GM18870 (cell line): ENCODE measurements around the gene SUCLG1.
"Not testable (repeated sequence)": the region's sequence is repeated elsewhere in the genome, so short reads cannot be mapped to it uniquely, and the experiment has no call there.

Experiments used
- ATAC-seq: cut with Tn5 transposase; IDR thresholded peaks from one replicate; pipeline ENCODE4 v1.9.1; 2021; ENCODE audit warnings: moderate library complexity; ENCODE audit not compliant: unreplicated experiment

SUCLG1 gene

DNA sequence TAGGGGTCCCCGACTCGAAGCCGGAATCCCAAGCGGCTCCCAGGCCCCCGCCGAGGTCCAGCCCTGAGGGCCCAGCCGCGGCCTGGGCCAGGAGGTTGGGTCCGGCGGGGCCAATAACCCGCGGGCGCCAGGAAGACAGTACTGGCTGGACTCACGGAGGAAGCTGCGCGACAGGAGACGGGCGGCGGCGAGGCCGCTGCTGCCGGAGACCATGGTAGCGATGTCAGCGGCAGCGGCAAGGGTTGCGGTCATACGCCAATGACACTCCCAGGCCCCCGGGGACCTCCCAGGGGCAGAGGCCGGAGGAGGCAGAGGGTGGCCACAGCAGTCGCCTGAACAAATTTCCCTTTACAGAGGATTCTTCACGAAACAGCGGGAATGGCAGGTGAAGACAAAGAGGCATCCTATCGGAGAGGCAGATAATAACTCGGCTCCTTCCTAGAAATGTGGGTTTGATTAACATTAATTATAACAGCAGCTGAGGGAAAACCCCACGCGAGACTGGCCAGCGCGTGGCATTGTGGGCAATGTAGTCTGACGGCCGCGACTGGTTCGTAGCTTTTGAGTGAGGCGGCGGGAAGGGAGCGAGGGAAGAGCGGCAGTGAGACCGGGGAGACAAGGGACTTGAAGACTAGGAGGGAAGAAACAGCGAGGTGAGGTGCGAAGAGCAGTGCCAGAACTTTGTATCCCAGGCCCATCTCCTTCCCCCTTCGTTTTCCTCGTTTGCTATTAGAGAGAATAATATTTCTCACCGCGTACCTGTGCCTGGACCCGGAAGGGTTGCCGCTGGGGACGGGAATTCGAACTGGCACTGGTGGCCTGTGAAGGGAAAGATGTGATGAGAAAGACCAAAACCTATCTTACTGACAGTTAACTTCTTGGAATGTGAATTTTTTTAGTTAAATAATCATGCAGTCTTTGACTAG is at the start of gene SUCLG1:
Gene SUCLG1 (minus strand): TSS at position 263 of the 926 bp plus-strand sequence. CDS start 11 bp downstream, at position 252.
- peak; percentile 91 for ATAC-seq

DNA sequence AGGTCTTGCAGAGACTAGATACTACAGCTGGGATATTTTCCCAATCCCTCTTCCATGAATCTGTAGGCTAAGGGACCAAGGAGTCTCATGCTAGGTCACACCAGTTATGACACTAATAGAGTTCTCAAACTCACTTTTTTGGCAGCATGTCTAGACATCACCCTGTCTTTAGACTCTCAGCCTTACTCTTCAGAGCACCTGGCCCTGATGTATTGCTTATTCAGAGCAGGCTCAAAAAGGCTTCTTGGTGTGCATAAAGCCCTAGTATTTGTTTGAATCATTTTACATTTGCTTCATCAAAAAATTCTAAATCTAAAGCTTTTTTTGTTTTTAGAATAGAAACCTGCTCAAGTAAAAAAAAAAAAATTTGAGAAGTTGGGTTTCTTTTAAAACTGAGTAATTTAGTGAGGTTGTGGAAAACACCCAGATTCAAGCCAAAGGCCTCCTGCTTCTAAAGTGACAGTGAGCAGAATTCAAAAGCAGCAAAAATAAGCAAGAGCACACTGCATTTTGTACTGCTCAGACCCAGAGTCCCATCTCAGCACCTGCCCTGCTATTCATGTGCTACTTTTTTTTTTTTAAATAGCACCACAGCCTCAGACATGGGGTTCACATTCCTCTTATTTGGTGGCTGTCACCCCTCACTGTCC is 39.2 kb upstream of the SUCLG1 start:
- no peak for ATAC-seq

DNA sequence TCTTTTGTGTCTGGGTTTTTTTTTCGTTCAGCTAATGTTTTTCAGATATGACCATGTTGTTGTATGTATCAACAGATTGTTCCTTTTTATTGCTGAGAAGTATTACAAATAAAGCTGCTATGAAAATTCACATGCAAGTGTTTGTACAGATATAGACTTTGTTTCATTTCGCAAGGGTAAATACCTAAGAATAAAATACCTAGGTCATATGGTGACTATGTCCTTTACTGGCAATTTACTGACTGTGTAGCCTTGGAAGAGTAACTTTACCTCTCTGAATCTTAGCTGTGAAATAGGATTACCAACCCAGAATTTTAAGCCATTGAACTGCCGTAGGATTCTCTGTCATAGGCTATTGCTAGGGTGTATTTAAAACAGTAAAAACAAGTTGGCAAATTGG is 38.2 kb upstream of the SUCLG1 start:
- no peak for ATAC-seq

DNA sequence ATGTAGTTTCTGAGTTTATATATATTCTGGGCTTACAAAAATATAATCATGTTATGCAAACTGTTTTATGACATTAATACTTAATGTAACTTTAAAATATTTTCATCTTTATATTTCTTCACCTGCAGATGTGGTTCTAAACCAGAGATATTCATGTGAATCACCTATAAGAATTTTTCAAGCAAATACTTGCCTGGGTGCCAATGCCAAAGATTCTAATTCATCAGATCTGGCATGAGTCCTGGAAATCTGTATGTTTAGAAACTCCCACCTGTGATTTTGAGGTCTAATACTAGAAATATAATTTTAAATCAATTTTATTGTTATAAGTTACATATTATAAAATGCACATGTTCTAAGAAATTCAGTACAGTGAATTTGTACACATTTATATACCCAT is 37.3 kb upstream of the SUCLG1 start:
- ATAC-seq, result no peak

DNA sequence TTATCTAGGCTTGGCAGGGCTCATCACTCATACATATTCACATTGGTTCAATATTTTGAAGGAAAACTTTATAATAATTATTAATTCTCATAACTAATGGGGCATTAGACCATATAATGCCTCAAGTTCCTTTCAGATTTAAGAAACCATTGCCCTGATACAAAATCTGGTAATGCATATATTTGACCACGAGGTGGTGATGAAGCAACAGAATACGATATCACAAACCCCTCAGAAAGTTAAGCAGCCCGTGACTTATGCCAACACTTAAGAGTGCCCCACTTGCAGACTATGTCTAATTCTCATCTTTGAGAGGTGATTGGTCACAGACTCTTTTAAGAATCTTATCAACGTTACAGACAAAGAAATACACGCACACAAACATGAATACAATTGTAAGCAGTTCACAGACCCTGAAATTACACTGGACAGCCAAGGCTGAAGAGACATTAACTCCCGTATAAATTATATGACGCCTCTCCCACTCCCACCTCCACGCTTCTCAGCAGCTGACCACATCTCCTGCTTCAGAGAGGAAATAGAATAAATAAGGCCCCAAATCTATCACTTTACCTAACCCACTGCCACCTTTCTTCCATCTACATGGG is 36.6 kb upstream of the SUCLG1 start:
- ATAC-seq, result peak; percentile 80

DNA sequence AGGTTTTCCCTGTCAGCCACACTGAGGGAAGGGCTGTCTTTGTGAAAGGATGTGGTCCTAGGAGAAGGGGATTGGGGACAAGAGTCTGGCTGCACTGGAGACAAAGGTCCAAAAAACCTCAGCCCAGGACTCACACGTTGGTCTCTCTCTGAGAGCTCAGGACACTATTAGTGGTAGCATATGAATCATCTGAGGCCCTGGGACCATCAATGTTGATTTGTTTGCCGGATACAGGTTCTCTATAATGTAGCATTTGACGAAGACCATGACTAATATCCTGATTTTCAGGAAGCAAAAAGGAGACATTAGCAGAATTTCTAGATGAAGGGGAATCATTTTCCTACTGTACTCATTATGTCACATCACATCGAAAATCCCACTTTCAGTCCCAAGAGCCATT is 35.0 kb upstream of the SUCLG1 start:
- ATAC-seq, result no peak

DNA sequence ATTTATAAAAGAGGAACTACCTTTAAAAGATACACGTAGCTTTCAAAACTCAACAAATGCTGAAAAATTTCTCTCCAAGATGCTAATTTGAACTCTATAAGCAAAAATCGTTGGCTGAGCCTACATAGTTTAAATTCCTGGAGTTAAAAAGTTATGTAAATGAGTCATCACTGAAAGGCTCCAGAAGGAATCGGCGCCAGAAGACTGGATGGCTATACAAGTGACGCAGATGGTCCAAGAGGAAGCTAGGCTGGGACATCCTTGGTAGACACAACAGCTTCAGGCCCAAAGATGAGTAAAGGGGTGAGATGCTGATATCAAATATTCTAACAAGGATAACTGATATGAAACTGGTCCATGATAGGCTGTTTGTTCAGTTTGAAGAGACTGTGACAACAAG is 34.4 kb upstream of the SUCLG1 start:
- no peak for ATAC-seq

DNA sequence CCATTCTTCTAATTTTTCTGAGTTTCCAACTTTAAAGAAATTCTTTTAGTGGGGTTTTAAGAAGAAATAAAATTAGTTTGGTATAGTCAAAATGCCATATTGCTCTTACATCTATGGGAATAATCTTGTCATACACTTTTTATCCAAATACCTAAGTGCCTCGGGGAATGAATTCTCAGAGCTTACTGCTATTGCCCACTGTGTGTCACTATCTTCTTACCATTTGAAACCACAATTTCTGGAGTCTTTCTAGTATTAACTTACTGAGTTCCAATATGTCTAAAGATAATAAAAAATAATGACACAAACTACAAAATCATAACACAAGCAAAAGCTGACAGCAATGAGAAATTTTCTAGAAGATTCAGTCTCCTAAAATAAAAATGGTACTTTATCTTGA is 33.5 kb upstream of the SUCLG1 start:
- no peak for ATAC-seq

DNA sequence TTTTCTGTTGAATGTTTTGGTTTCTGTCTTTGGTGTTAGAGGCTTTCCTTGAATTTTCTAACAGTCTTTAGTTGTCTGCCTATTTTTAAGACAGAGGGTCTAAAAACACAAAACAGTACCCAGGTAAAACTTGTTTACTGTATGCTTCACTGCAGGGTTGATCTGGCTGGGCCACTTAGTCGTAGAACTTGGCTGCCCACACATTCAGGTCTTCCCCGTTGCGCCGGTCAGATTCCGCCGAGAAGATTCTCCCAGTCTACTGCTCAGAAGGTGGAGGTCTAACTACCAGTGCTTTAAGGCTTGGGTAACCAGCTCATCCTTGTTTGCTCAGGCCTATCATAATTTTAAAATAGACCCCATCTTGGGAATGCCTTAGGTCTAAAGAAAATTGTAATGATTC is 32.7 kb upstream of the SUCLG1 start:
- no peak for ATAC-seq

DNA sequence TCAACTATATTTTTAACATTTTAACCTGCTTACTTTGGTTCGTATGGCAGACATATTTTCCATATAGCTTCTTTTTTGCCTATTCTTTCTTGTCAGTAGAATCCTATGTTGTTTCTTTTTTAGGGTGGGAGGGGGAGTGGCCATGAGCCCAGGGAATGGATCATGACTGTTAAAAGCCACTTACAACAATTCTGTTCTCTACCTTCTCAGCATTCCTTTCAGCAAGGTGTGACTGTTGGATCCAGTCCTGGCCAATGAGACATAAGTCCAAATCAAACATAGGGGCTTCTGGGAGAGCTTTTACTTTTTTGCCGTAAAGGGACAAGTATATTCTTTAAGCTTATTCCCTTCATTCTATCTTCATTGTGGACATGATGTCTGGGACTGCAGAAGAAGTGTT is 32.2 kb upstream of the SUCLG1 start:
- ATAC-seq, result no peak

DNA sequence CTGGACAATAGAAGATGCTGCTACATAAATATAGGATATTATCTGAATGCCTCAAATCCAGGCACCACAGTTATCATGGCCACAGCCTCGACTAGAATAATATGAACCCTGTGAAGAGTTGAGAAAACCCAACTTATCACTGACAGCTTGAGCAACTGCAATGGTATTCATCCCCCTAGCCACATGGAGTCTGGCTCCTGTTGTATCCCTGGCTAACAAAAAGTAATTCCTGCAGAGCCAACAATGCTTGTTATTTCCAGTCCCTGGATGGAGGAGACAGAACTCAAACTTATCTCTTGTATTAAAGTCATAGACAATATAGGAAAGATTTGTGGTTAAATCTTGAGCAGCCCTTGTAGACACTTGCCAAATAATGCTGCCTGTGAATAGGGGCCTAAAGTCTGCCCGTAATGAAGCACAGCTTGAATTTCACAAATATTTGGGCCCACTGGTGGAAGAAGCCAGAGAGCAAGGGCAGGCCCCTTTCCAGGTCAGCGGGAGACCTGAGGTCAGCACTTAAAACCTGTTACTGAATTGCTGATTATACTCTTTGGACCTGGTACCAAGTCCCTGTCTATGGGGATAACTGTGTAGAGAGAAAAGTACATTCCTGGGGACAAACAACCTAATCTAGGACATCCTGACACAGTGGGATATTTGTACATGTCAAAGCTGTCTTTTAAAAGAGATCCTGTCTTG is 28.4 kb upstream of the SUCLG1 start:
- ATAC-seq, result no peak

DNA sequence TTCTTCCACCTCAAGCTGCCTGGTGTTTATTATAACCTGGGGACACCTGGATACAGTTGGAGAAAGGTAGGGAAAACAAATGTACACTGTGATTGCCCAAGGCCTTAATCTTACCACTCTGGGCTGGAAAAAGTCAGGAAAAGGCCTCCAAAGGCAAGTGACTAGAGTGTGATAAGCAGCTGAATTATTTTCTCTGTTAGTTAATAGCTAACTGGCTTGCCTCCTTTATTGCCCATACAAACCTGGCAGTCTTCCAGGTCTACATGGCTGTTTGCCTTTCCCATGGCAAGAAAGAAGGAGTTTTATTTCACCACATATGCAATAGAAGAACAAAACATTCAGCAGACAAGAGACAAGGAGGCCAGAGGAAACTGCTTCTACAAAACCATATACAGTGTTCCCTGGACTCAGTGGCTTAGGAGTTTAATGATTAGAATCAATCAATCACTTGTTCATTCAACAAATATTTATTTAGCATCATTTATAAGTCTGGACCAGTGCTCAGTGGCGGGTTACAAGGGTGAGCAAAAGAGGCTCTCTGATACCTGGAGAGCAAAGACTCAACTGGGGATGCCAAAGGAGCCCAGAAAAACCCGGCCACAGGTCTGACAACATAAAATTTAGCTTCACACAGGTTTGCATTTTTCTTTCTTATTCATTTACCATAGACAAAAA is 27.5 kb upstream of the SUCLG1 start:
- ATAC-seq, result no peak

DNA sequence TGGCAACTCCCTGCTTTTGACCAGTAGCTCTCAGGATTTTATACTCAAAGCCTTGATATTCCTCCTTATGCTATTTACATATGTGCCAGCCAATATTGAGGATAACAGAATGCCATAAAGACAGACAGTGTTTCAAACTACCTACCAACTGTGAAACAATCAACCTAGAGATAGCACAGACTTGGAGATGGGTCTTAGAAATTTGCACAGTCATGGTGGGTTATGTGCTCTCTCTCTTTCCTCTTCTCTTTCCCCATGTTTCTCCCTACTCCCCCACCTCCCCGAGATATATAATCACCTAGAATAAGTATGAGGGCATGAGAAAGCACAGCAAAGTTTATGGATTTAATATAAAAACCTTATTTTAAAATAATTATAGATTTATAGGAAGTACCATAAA is 24.2 kb upstream of the SUCLG1 start:
- ATAC-seq, result no peak

DNA sequence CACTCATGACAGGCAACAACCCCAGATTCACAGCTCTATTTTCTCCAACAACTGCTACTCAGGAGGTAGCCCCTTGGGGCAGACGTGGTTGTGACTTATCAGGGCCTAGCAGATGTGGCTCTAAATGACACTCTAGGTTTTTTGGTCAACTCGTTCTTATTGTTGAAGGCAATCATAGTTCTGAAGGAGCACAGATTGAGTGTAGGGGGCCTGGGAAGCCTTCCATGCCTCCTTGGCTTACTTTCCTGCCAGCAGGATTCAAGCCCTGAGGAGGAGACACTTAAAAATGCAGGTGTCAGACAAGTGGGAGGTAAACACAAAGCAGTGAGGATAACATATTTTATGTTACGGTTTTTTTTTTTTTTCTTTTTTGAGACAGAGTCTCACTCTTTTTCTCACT is 23.5 kb upstream of the SUCLG1 start:
- no peak for ATAC-seq

DNA sequence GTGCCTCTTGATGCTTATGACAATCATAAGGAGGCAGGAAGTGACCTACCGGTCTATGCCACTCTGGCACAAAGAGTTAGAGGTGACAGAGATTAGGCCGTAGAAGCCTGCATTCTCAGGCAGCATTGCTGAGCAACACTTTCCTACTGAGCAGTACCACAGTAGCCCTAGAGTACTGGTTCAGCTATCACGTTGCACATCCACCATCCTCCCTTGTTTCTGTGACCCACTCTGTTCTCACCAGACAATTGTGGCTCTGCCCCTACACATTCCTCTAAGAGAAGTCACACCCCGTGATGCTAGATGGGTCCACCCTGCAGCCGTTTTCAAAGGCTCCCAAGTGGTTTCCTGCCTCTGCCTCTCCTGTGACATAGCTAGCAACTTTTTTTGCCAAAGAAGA is 22.6 kb upstream of the SUCLG1 start:
- ATAC-seq, result no peak

DNA sequence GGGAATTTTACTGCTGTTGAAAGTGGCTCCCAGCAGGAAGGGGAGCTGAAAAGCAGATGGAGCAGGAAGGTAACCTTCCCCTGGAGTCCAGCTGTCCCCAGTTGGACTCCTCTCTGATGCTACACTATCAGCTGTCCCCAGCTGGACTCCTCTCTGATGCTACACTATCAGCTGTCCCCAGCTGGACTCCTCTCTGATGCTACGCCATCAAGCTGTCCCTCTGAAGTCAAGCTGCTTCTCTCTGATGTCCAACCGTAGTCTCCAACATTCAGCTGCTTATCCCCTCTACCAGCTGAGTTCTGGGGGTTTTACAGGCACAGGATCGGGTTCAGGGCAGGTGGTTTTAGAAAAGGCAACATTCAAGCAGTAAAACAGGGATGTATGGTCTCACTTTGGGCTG is 19.8 kb upstream of the SUCLG1 start:
- ATAC-seq, result no peak

DNA sequence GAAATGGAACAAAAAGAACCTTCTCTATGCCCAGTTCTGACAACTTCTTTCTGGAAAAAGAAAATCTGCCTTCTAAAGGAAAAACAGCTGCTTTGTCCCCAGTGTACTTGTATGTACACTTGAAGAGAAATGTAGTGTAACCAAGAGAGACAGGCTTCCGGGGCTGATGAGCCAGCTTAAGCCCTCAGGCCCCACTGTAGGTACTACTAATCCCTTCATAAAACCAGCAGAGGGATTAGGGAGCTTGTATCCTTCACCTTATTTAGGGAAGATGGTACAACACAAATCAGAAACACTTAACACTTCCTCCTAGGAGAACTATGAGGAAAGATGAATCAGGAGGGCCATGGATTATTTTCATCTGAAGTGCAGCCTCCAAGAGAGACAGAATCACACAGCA is 18.8 kb upstream of the SUCLG1 start:
- ATAC-seq, result no peak

DNA sequence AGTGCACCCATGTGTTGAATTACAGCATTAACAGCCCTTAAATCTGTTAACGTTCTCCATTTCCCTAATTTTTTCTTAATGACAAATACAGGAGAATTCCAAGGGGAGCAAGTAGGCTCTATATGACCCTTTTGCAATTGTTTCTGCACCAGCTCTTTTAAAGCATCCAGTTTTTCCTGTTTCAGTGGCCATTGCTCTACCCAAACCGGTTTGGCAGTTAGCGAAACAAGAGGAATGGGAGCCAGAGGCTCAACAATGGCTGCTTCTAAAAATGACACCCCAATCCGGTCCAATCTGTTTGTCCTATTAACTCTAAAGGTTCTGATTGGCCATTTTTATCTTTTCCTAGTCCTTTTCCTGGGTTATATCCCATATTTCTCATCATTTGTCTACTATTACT is 15.1 kb upstream of the SUCLG1 start:
- no peak for ATAC-seq

DNA sequence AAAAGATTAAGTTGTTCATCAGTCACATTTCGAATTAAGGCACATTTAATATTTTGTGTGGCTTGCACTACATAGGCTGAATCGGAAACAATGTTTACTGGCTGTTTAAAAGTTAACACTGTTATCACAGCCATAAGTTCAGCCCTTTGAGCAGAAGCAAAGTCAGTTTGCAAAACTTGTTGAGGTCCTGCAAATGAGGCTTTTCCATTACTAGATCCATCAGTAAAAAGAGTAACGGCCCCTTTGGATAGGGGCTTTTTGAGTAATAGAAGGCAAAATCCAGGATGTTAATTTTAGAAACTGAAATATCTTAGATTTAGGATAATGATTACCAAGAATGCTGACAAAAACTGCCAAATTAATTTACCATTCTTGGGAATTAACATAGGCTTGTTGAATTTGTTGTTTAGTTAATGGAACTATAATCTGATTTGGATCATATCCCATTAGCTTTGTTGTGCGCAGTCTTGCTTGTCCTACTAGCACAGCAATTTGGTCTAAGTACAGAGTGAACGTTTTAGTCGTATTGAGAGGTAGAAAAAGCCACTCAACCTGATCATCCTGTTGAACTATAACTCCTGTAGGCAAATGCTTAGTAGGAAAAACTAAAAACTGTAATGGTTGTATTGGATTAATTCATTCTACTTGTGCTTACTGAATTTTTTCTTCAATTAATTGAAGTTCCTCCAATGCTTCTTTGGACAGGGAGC is 13.9 kb upstream of the SUCLG1 start:
- no peak for ATAC-seq

DNA sequence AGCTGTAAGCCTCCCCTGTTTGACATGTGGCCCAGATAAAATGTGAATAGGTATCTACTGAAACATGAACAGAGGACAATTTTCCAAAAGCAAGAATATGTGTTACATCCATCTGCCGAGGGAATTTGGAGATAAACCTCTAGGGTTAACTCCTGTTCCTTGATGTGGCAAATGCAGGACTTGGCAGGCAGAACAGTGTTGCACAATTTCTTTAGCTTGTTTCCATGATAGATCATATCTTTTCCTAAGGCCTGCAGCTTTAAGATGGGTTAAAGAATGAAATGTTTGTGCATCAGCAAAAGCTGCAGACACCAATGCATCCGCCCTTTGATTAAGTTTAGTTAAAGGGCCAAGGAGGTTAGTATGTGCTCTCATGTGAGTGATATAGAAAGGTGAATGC is 13.3 kb upstream of the SUCLG1 start:
- ATAC-seq, result not testable (repeated sequence)
